ENCODE data around the gene AQP3. TPM values are rescaled to one million over a fixed set of nuclear protein-coding genes. Genes with fewer than 3 reads are reported as not detected.

Gene AQP3
- polyA plus RNA-seq, 6 donors from 2014 or later: 0.18 to 1.9 (median 0.94) TPM

Other genes starting within 250 kb of the AQP3 start
- not detected for gene SPINK4, start 207.4 kb downstream of the AQP3 start, polyA plus RNA-seq (ENCODE audit: low read depth in 6 of 6)
- gene BAG1, start 182.9 kb downstream of the AQP3 start, polyA plus RNA-seq (ENCODE audit: low read depth in 6 of 6): 10 to 100 TPM; 45.7 to 85.6 (median 73.2) TPM
- gene CHMP5, start 182.5 kb downstream of the AQP3 start, polyA plus RNA-seq (ENCODE audit: low read depth in 6 of 6): 10 to 100 TPM; 41.6 to 76.4 (median 54.2) TPM
- gene NFX1, start 157.1 kb downstream of the AQP3 start, polyA plus RNA-seq (ENCODE audit: low read depth in 6 of 6): 10 to 100 TPM; 25.7 to 59.9 (median 41.2) TPM
- gene AQP7, start 45.0 kb downstream of the AQP3 start, polyA plus RNA-seq (ENCODE audit: low read depth in 6 of 6): not detected
- 10 to 100 TPM in 5 of 6 donors, 1 to 10 TPM in 1; 5.7 to 23.9 (median 11.4) TPM for gene NOL6, start 26.3 kb upstream of the AQP3 start, polyA plus RNA-seq (ENCODE audit: low read depth in 6 of 6)
- not detected for gene ANKRD18B, start 76.7 kb upstream of the AQP3 start, polyA plus RNA-seq (ENCODE audit: low read depth in 6 of 6)

Data from naive B cell (primary cell).